ENCODE results near the gene SUPT5H.

SUPT5H gene

GRCh38 chr19:39506598-39506943, 61.2 kb downstream of the SUPT5H start:
- TF ChIP-seq EZH2phosphoT487 (conservative IDR thresholded peaks at IDR 0.05; ENCODE audit: low read length) (no peak), CTCF (IDR thresholded peaks at IDR 0.05; ENCODE audit: insufficient read depth, low read length, poor library complexity, severe bottlenecking) (no peak)
- H3K36me3 ChIP-seq (ENCODE audit: low read length), result no peaks in the 10 kb centered on the region
- H3K4me3 ChIP-seq (ENCODE audit: insufficient read depth, low read length, poor library complexity, severe bottlenecking), result no peak overlapping the region
- H4K20me1 ChIP-seq (ENCODE audit: low read depth, low read length), result no peaks in the 10 kb centered on the region
- no peak overlapping the region for H3K9ac ChIP-seq (ENCODE audit: low read length)
- H3K9me2 ChIP-seq (replicated peaks; ENCODE audit: insufficient read depth, low read length), result no peaks in the 10 kb centered on the region
- H3F3A ChIP-seq (ENCODE audit: insufficient read depth), result no peaks in the 10 kb centered on the region
- H3K4me2 ChIP-seq (ENCODE audit: low read depth, low read length, poor library complexity, severe bottlenecking), result peak overlapping the region; percentile 86
- H3K27me3 ChIP-seq (ENCODE audit: low read length), result no peaks in the 10 kb centered on the region
- no peaks in the 10 kb centered on the region for H3K9me3 ChIP-seq (ENCODE audit: insufficient read depth, low read length)
- H3K79me2 ChIP-seq (ENCODE audit: insufficient read depth, low read length), result no peaks in the 10 kb centered on the region
- no peak overlapping the region for H2AFZ ChIP-seq (ENCODE audit: low read depth, low read length, severe bottlenecking)
- no peak overlapping the region for H3K27ac ChIP-seq (ENCODE audit: low read depth, low read length)

GRCh38 chr19:39506944-39507714, 61.7 kb downstream of the SUPT5H start:
- peak overlapping the region; percentile 69 for H3K4me3 ChIP-seq (ENCODE audit: insufficient read depth, low read length, poor library complexity, severe bottlenecking)
- no peaks in the 10 kb centered on the region for H3K9me3 ChIP-seq (ENCODE audit: insufficient read depth, low read length)
- H3K9me2 ChIP-seq (replicated peaks; ENCODE audit: insufficient read depth, low read length), result no peaks in the 10 kb centered on the region
- no peaks in the 10 kb centered on the region for H3K36me3 ChIP-seq (ENCODE audit: low read length)
- H3F3A ChIP-seq (ENCODE audit: insufficient read depth), result no peaks in the 10 kb centered on the region
- peak overlapping the region; percentile 69 for H3K9ac ChIP-seq (ENCODE audit: low read length)
- H2AFZ ChIP-seq (ENCODE audit: low read depth, low read length, severe bottlenecking), result peak overlapping the region; percentile 97
- no peaks in the 10 kb centered on the region for H4K20me1 ChIP-seq (ENCODE audit: low read depth, low read length)
- no peaks in the 10 kb centered on the region for H3K79me2 ChIP-seq (ENCODE audit: insufficient read depth, low read length)
- H3K27me3 ChIP-seq (ENCODE audit: low read length), result no peaks in the 10 kb centered on the region
- H3K4me2 ChIP-seq (ENCODE audit: low read depth, low read length, poor library complexity, severe bottlenecking), result peak overlapping the region; percentile 86
- TF ChIP-seq CTCF (IDR thresholded peaks at IDR 0.05; ENCODE audit: insufficient read depth, low read length, poor library complexity, severe bottlenecking), result no peak
- no peak for TF ChIP-seq EZH2phosphoT487 (conservative IDR thresholded peaks at IDR 0.05; ENCODE audit: low read length)
- H3K27ac ChIP-seq (ENCODE audit: low read depth, low read length), result no peak overlapping the region

GRCh38 chr19:39507715-39508364, 62.5 kb downstream of the SUPT5H start:
- Histone ChIP-seq H4K20me1 (ENCODE audit: low read depth, low read length) (no peaks in the 10 kb centered on the region), H3K9me3 (ENCODE audit: insufficient read depth, low read length) (no peaks in the 10 kb centered on the region), H3K9me2 (replicated peaks; ENCODE audit: insufficient read depth, low read length) (no peaks in the 10 kb centered on the region), H3K27me3 (ENCODE audit: low read length) (no peaks in the 10 kb centered on the region), H3K4me3 (ENCODE audit: insufficient read depth, low read length, poor library complexity, severe bottlenecking) (peak overlapping the region; percentile 69), H3K27ac (ENCODE audit: low read depth, low read length) (no peak overlapping the region), H3K9ac (ENCODE audit: low read length) (peak overlapping the region; percentile 69), H3K4me2 (ENCODE audit: low read depth, low read length, poor library complexity, severe bottlenecking) (peak overlapping the region; percentile 86), H2AFZ (ENCODE audit: low read depth, low read length, severe bottlenecking) (peak overlapping the region; percentile 97), H3K79me2 (ENCODE audit: insufficient read depth, low read length) (no peaks in the 10 kb centered on the region), H3F3A (ENCODE audit: insufficient read depth) (no peaks in the 10 kb centered on the region), H3K36me3 (ENCODE audit: low read length) (no peaks in the 10 kb centered on the region)
- no peak for TF ChIP-seq EZH2phosphoT487 (conservative IDR thresholded peaks at IDR 0.05; ENCODE audit: low read length)

- Histone ChIP-seq H3K27ac (ENCODE audit: low read depth, low read length) (no peak overlapping the region), H3K79me2 (ENCODE audit: insufficient read depth, low read length) (no peaks in the 10 kb centered on the region), H3K4me2 (ENCODE audit: low read depth, low read length, poor library complexity, severe bottlenecking) (no peak overlapping the region), H3K27me3 (ENCODE audit: low read length) (no peaks in the 10 kb centered on the region), H3K9ac (ENCODE audit: low read length) (no peak overlapping the region), H3K9me3 (ENCODE audit: insufficient read depth, low read length) (no peaks in the 10 kb centered on the region), H3K36me3 (ENCODE audit: low read length) (no peaks in the 10 kb centered on the region), H4K20me1 (ENCODE audit: low read depth, low read length) (no peaks in the 10 kb centered on the region), H3K9me2 (replicated peaks; ENCODE audit: insufficient read depth, low read length) (no peaks in the 10 kb centered on the region), H2AFZ (ENCODE audit: low read depth, low read length, severe bottlenecking) (no peak overlapping the region), H3F3A (ENCODE audit: insufficient read depth) (no peaks in the 10 kb centered on the region), H3K4me3 (ENCODE audit: insufficient read depth, low read length, poor library complexity, severe bottlenecking) (no peak overlapping the region)
- TF ChIP-seq EZH2phosphoT487 (conservative IDR thresholded peaks at IDR 0.05; ENCODE audit: low read length), result no peak
Observed at GRCh38 chr19:39508629-39509028, 63.2 kb downstream of the SUPT5H start.
